ENCODE measurements around the gene NME3. TPM values are rescaled to one million over a fixed set of nuclear protein-coding genes. Genes with fewer than 3 reads are reported as not detected.

NME3 gene
- total RNA-seq, 1 experiment from 2014 or later, result 49.0 TPM

GRCh38 chr16:1744338-1744840, 27.0 kb downstream of the NME3 start:
- intact Hi-C loops (cut with micrococcal nuclease; ENCODE audit: unreplicated experiment), result no loop called here
- H3K27me3 ChIP-seq (ENCODE audit: insufficient read depth, low read depth), result no peaks in the 10 kb centered on the region
- no peak overlapping the region for H3K4me3 ChIP-seq
- H3K27ac ChIP-seq, result peak overlapping the region; percentile 100
- H4K20me1 ChIP-seq (ENCODE audit: insufficient read depth), result no peaks in the 10 kb centered on the region
- CTCF ChIA-PET, result interaction anchor here (0.5 to 1.1 kb wide), 4 partner anchors 27 to 398 kb away, joined by 3 to 7 read pairs (median 4); partner anchors contain the start of gene MAPK8IP3
- H2AFZ ChIP-seq, result no peak overlapping the region
- no peak for TF ChIP-seq EZH2 (IDR thresholded peaks at IDR 0.05; ENCODE audit: low read depth)
- TF ChIP-seq, protein P1, sequence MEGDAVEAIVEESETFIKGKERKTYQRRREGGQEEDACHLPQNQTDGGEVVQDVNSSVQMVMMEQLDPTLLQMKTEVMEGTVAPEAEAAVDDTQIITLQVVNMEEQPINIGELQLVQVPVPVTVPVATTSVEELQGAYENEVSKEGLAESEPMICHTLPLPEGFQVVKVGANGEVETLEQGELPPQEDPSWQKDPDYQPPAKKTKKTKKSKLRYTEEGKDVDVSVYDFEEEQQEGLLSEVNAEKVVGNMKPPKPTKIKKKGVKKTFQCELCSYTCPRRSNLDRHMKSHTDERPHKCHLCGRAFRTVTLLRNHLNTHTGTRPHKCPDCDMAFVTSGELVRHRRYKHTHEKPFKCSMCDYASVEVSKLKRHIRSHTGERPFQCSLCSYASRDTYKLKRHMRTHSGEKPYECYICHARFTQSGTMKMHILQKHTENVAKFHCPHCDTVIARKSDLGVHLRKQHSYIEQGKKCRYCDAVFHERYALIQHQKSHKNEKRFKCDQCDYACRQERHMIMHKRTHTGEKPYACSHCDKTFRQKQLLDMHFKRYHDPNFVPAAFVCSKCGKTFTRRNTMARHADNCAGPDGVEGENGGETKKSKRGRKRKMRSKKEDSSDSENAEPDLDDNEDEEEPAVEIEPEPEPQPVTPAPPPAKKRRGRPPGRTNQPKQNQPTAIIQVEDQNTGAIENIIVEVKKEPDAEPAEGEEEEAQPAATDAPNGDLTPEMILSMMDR (conservative IDR thresholded peaks at IDR 0.05), result no peak
- peaks cover 44% of the 10 kb centered on the region for H3F3A ChIP-seq (ENCODE audit: insufficient read depth, low read depth)
- no peak for DNase-seq
- H3K79me2 ChIP-seq (ENCODE audit: low read depth), result 0 out of 2 replicates have a peak, but pooled peaks cover 8% of the 10 kb centered on the region
- peak overlapping the region; percentile 88 for H3K4me2 ChIP-seq
- H3K4me1 ChIP-seq (replicated peaks; ENCODE audit: insufficient read depth), result peaks cover 49% of the 10 kb centered on the region
- no peaks in the 10 kb centered on the region for H3K9me3 ChIP-seq (ENCODE audit: insufficient read depth, low read depth)
- no peaks in the 10 kb centered on the region for H3K9me2 ChIP-seq (ENCODE audit: insufficient read depth)
- POLR2A ChIA-PET (ENCODE audit: unreplicated experiment), result interaction anchor here (0.6 to 0.9 kb wide), 7 partner anchors 21 to 447 kb away, joined by 3 to 6 read pairs (median 3); no protein-coding TSS in a partner anchor
- no TSS peak for BruUV-seq (replicated peaks)
- no peaks in the 10 kb centered on the region; the same call in 1 of the 2 replicates for H3K36me3 ChIP-seq (ENCODE audit: low read depth)

DNA sequence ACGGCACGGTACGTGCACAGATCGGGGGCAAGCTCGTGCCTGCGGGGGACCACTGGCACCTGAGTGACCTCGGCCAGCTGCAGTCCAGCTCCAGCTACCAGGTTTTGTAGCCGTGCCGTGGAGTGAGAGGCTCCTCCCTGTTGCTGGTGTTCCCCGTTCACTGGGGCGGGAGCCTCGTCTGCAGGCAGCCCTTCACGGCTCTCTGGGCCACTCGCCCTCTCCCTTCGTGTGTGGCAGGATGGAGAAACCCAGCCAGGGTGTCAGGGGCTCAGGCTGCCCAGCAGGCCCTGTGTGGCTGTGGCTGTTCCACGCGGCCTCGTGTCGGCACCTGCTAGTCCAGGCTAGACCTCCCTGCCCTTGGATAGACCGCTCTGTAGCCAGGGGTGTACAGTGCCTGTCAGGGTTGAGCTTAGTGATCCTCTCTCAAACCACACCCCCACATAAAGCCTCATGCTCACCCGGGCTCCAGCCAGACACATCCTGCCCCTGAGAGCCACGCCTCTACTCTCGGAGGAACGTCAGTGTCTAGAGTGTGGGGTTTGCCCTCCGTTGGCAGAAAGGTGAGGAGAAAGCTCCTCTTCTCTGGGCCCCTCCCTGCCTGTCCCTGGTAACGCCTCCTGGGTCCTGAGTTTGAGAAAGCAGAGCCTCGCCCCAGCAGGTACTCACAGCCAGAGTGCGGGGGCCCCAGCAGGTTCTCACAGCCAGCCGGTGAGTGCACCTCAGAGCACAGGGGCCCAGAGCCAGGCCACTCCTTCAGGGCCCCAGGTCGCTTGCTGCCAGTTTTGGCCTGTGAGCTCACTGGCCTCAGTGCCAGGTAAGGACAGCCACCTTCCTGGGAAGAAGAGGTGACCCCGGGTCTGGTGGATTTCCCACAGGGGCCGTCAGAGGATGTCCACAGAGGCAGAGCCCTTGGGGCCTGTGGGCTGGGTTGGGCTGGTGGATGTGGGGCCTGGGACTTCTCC, 27.7 kb downstream of the NME3 start:
- TF ChIP-seq EZH2 (IDR thresholded peaks at IDR 0.05; ENCODE audit: low read depth), result no peak
- intact Hi-C loops (cut with micrococcal nuclease; ENCODE audit: unreplicated experiment), result no loop called here
- DNase-seq, result peak in 1 of 2 experiments; percentile 86
- Histone ChIP-seq H3K4me1 (replicated peaks; ENCODE audit: insufficient read depth) (peaks cover 49% of the 10 kb centered on the region), H3K27me3 (ENCODE audit: insufficient read depth, low read depth) (no peaks in the 10 kb centered on the region), H3K36me3 (ENCODE audit: low read depth) (no peaks in the 10 kb centered on the region; the same call in 1 of the 2 replicates), H3F3A (ENCODE audit: insufficient read depth, low read depth) (peaks cover 51% of the 10 kb centered on the region), H2AFZ (no peak overlapping the region), H3K9me2 (ENCODE audit: insufficient read depth) (no peaks in the 10 kb centered on the region), H3K4me3 (no peak overlapping the region), H3K9me3 (ENCODE audit: insufficient read depth, low read depth) (no peaks in the 10 kb centered on the region), H3K27ac (peak overlapping the region; percentile 100), H4K20me1 (ENCODE audit: insufficient read depth) (no peaks in the 10 kb centered on the region), H3K4me2 (peak overlapping the region; percentile 88), H3K79me2 (ENCODE audit: low read depth) (0 out of 2 replicates have a peak, but pooled peaks cover 5% of the 10 kb centered on the region)
- BruUV-seq (replicated peaks), result no TSS peak
- ChIA-PET POLR2A (ENCODE audit: unreplicated experiment) (interaction anchor here (0.6 to 0.9 kb wide), 9 partner anchors 20 to 446 kb away, joined by 3 to 6 read pairs (median 4); partner anchors contain the start of gene MAPK8IP3), CTCF (interaction anchor here (0.5 to 1.1 kb wide), 6 partner anchors 11 to 398 kb away, joined by 3 to 7 read pairs (median 4); partner anchors contain the start of genes JPT2 and MAPK8IP3)

- TF ChIP-seq EZH2 (IDR thresholded peaks at IDR 0.05; ENCODE audit: low read depth), result no peak
- TF ChIP-seq, protein P1 (conservative IDR thresholded peaks at IDR 0.05), result no peak
- intact Hi-C loops (cut with micrococcal nuclease; ENCODE audit: unreplicated experiment), result no loop called here
- H3K9me3 ChIP-seq (ENCODE audit: insufficient read depth, low read depth), result no peaks in the 10 kb centered on the region
- no peaks in the 10 kb centered on the region for H3K27me3 ChIP-seq (ENCODE audit: insufficient read depth, low read depth)
- DNase-seq, result no peak
- H3K4me2 ChIP-seq, result no peak overlapping the region
- H3K36me3 ChIP-seq (ENCODE audit: low read depth), result no peaks in the 10 kb centered on the region; the same call in 1 of the 2 replicates
- peaks cover 57% of the 10 kb centered on the region for H3F3A ChIP-seq (ENCODE audit: insufficient read depth, low read depth)
- POLR2A ChIA-PET (ENCODE audit: unreplicated experiment), result no interaction called here
- no peaks in the 10 kb centered on the region for H4K20me1 ChIP-seq (ENCODE audit: insufficient read depth)
- H2AFZ ChIP-seq, result no peak overlapping the region
- H3K9me2 ChIP-seq (ENCODE audit: insufficient read depth), result no peaks in the 10 kb centered on the region
- no peak overlapping the region for H3K4me3 ChIP-seq
- no peak overlapping the region for H3K27ac ChIP-seq
- CTCF ChIA-PET, result interaction anchor here (0.6 kb wide), 1 partner anchor 379 kb away, joined by 5 read pairs; no protein-coding TSS in a partner anchor
- no TSS peak for BruUV-seq (replicated peaks)
- H3K4me1 ChIP-seq (replicated peaks; ENCODE audit: insufficient read depth), result peaks cover 34% of the 10 kb centered on the region
- 0 out of 2 replicates have a peak, but pooled peaks cover 4% of the 10 kb centered on the region for H3K79me2 ChIP-seq (ENCODE audit: low read depth)
These were observed 29.7 kb downstream of the NME3 start for GRCh38 chr16:1741553-1742165.
